ENCODE measurements around the gene KCNH8.

The KCNH8 gene

DNA sequence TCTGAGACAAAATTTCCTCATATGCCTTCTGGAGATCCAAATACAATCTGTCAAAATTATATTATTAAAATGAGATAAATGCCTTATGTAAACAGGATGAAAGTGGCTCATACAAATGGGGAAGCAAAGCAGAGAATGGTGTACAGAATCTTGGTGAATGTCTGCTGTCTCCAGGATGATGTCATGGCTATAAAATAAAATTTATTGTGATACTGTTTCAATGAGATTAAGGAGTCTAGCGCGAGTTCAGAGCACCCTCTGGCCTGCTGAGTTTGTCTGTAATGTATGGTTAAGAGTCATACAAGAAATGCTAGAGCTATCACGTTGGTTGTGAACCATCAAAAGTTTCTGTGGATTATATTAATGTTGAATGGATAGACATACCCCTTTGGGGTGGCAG, 426.0 kb downstream of the KCNH8 start:
- no peak overlapping the region for H3K4me3 ChIP-seq (ENCODE audit: low read depth, low read length)
- TF ChIP-seq POLR2A (IDR thresholded peaks at IDR 0.05; ENCODE audit: extremely low read depth, insufficient read length) (no peak), MYC (IDR thresholded peaks at IDR 0.05; ENCODE audit: low read depth, low read length) (no peak), CTCF (IDR thresholded peaks at IDR 0.05; ENCODE audit: low read depth, low read length) (no peak)
- TF ChIP-seq, protein P1, sequence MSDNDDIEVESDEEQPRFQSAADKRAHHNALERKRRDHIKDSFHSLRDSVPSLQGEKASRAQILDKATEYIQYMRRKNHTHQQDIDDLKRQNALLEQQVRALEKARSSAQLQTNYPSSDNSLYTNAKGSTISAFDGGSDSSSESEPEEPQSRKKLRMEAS (IDR thresholded peaks at IDR 0.05; ENCODE audit: low read depth, low read length), result no peak
- no peak for DNase-seq (ENCODE audit: low read depth)

DNA sequence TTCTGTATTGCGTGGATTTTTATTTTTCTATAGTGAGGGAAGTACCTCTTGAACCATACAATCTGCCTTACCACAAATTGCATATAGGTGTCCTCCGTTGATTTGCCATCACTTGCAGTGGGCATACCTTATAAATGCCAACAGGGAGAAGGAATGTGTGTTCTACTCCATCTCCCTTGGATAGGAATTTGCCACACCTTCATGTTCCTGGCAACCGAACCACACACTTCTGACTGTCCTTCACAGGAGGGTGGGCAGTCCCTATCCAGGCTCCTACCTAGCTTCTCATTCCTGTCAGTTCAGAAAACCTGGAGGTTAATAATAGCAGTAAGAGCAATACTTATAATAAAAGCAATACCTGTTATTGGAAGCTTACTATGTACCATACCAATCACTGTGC, 428.0 kb downstream of the KCNH8 start:
- TF ChIP-seq CTCF (IDR thresholded peaks at IDR 0.05; ENCODE audit: low read depth, low read length) (no peak), POLR2A (IDR thresholded peaks at IDR 0.05; ENCODE audit: extremely low read depth, insufficient read length) (no peak), MYC (IDR thresholded peaks at IDR 0.05; ENCODE audit: low read depth, low read length) (no peak)
- TF ChIP-seq, protein P1 (IDR thresholded peaks at IDR 0.05; ENCODE audit: low read depth, low read length), result no peak
- DNase-seq (ENCODE audit: low read depth), result no peak
- no peak overlapping the region for H3K4me3 ChIP-seq (ENCODE audit: low read depth, low read length)
